Hepatocyte (in vitro differentiated cells): ENCODE measurements around the gene SETD6.

Source experiments
- CTCF ChIP-seq: fragments of 200-600 bp; sonication (generic); IDR thresholded peaks from 2 replicates; pipeline ENCODE4 v1.5.1; 2016; ENCODE audit warnings: antibody characterized with exemption, mild to moderate bottlenecking; ENCODE audit not compliant: poor library complexity
- EZH2 ChIP-seq: fragments of 200-600 bp; sonication (generic); IDR thresholded peaks from 2 replicates; pipeline ENCODE4 v1.6.1; 2016; ENCODE audit warnings: antibody characterized with exemption, mild to moderate bottlenecking, borderline replicate concordance
- EZH2phosphoT487 ChIP-seq: fragments of 200-600 bp; sonication (generic); IDR thresholded peaks from one replicate; pipeline ENCODE4 v1.6.1; 2018; ENCODE audit warnings: antibody characterized with exemption, mild to moderate bottlenecking, low read depth, moderate library complexity; ENCODE audit not compliant: unreplicated experiment, severe bottlenecking

- peak; percentile 97 for TF ChIP-seq CTCF
- no peak for TF ChIP-seq EZH2phosphoT487
- no peak for TF ChIP-seq EZH2
Observed at GRCh38 chr16:58487566-58488351, 27.6 kb upstream of the SETD6 start.
